Measurements from ENCODE around the gene RABGEF1.
"Not testable (repeated sequence)": the region's sequence is repeated elsewhere in the genome, so short reads cannot be mapped to it uniquely, and the experiment has no call there.

RABGEF1 gene

DNA sequence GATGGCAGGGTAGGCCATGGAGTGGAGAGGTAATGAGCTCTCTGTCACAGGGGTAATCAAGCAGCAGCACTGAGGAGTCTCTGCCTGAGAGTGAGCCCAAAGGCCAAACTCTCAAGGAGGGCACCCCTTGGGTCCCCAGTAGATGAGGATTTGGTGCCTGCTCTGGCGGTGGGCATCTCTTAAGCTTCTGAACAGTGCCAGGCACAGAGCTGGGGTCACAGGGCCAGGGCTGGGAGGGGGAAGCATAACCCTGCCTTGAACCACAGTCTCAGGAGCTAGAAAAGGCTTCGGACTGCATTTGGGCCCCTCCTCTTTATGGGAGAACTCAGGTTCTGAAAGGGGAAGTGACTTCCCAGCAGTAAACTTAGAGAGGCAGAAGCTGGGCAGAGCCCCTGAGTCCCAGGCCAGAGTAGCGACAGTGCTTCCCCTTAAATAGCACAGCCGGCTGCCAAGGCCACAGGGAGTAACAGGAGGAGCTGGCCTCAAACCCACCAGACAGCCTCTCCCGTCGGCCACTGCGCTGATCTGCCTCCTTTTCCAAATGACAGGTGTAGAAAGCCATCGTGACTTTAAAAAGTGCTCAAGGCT lies 76.8 kb downstream of the RABGEF1 start:
- DNase-seq: not testable (repeated sequence)

DNA sequence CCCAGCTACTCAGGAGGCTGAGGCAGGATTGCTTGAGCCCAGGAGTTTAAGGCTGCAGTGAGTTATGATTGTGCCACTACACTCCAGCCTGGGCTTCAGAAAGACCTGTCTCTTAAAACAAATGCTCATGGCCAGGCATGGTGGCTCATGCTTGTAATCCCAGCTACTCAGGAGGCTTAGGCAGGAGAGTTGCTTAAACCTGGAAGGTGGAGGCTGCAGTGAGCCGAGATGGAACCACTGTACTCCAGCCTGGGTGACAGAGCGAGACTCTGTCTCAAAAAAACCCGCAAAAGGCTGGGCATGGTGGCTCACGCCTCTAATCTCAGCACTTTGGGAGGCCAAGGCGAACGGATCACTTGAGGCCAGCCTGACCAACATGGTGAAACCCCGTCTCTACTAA lies 77.4 kb downstream of the RABGEF1 start:
- DNase-seq: not testable (repeated sequence)

DNA sequence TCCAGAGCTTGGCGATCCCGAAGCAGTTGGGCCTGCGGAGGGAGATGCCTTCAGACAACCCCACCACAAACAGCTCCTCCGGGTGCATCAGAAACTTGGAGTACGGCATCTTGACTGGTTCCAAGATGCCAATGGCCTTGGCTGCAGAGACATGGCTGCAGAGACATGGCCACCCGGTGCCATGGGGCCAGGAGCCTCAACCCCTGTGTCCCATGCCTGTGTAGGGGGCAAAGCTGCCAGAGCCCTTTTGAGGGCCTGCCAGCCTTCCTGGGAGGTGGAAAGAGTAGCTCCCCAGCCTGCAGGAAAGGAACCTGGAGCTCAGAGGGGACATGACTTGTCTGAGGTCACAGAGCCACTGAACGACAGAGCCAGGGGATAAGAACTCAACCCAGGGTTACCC lies 83.5 kb downstream of the RABGEF1 start:
- DNase-seq: no peak

DNA sequence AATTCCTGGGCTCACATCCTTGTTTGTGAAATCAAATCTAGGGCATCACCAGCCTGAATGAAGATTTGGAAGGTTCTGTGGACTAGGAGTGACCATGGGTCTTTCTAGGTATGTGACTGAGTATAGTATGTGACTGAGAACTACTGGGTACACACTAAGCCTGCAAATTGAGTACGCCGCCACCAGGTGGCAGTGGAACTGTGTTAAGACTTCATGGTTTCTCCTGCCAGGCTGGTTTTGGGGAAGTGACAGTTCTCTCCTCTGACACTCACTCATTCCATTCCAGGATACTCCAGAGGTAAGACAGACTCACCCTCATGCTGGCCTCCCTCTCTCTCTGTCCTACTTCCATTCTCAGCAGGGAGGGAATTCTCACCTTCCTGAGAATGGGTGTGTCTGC lies 85.0 kb downstream of the RABGEF1 start:
- peak in 1 of 3 experiments; percentile 45 for DNase-seq

DNA sequence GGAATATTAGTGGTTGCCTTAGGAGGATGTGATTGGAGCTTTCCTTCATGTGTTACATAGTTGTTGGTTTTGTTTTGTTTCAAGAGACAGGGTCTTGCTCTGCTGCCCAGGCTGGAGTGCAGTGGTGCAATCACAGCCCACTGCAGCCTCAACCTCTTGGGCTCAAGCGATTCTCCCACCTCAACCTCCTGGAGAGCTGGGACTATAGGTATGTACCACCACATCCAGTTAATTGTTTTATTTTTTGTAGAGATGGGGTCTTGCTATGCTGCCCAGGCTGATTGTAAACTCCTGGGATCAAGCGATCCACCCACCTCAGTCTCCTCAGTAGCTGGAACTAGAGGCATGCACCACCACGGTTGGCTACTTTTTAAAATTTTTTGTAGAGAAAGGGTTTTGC lies 86.1 kb downstream of the RABGEF1 start:
- no peak for DNase-seq

DNA sequence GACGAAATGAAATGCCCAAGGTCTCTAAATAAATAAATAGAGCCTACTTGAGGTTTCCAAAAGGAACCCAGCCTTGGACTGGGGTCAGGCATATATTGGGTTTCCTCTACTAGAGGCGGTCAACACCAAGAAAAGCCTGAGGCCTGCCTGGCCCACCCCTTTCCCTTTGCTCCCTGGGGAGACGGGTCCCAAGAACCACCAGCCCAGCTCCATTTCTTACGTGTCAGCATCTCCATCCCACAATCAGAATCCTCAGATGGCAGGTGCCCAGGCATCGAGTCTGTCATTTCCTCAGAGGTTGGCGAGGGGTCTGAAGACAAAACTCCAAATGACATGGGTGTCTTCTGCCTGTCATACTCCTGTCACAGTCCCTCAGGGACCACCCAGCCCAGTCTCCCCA lies 90.4 kb downstream of the RABGEF1 start:
- not testable (repeated sequence) for DNase-seq

DNA sequence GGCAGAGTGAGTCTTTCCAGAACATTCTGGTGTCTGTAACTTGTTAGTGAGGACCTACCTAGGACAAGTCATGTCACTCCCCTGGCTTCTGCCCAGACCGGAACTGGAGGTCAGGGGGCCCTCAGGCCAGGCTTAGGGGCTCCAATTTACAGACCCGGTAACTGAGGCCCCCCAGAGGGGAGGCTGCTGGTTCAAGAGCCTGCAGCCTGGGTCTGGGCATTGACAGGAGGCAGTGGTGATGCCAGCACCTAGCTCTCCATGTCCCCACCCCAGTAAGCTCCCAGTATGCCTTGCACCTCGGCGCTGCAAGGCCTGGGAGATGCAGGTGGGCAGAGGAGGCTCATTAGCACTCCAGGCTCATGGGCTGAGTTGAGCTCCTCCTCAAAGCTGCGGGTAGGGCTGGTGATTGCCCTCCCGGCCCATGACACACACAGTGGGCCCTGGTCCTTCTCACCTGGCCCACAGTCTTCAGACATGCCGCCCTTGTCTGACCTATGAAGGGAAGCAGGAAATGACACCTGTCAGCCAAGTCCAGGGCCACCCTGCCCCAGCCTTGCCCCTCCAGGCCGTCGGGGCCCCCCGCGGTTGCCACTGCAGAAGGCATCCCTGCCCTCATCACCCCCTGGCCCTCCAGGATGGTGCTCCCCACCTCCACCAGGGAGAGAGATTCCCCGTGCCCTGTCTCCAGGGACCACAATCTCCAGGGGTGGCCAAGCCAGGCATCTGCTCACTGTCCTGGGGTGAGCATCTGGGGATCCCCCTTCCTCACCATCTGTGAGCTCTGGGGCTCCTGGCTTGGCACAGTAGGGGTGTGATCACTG lies 92.2 kb downstream of the RABGEF1 start:
- DNase-seq: no peak

DNA sequence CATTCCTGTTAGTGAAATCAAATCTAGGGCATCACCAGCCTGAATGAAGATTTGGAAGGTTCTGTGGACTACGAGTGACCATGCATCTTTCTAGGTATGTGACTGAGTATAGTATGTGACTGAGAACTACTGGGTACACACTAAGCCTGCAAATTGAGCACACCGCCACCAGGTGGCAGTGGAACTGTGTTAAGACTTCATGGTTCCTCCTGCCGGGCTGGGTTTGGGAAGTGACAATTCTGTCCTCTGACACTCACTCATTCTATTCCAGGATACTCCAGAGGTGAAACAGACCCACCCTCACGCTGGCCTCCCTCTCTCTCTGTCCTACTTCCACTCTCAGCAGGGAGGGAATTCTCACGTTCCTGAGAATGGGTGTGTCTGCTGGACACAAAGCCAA lies 96.5 kb downstream of the RABGEF1 start:
- peak in 1 of 3 experiments; percentile 85 for DNase-seq

DNA sequence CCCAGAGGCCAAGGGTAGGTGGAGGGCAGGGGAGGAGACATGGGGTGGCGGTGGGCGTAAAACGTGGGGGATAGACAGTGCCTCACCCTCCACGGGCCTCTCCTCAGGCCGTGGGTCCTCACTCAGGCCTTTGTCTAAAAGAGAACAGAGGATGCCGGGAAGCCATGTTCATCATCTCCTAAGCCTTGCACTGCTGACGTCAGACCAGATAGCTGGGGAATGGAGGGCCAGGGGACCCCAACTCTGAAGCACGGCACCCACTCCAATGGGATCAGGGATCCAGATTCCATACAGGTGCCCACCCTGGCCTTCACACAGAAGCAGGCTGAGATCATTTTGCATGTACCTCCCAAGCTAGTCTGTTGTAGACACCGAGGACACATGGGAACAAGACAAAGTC lies 97.1 kb downstream of the RABGEF1 start:
- DNase-seq: no peak

DNA sequence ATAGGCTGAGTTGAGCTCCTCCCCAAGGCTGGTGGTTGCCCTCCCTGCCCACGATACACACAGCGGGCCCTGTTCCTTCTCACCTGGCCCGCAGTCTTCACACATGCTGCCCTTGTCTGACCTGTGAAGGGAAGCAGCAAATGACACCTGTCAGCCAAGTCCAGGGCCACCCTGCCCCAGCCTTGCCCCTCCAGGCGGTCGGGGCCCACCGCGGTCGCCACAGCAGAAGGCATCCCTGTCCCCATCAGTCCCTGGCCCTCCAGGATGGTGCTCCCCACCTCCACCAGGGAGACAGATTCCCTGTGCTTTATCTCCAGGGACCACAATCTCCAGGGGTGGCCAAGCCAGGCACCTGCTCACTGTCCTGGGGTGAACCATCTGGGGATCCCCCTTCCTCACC lies 99.3 kb downstream of the RABGEF1 start:
- no peak for DNase-seq

DNA sequence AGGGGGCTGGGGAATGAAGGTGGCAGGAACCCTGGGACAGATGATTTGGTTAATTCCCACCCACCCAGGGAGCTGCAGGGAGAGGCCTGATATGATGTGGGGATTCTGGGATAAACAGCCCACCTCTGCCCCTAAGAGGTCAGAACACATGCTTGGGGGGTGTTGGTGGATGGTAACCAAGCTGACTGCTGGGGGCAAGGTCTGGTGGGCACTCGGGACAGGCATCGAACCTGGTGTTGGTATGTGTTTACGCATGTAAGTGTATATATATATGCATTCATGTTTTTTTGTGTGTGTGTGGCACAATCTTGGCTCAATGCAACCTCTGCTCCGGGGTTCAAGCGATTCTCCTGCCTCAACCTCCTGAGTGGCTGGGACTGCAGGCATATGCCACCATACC lies 99.8 kb downstream of the RABGEF1 start:
- no peak for DNase-seq

DNA sequence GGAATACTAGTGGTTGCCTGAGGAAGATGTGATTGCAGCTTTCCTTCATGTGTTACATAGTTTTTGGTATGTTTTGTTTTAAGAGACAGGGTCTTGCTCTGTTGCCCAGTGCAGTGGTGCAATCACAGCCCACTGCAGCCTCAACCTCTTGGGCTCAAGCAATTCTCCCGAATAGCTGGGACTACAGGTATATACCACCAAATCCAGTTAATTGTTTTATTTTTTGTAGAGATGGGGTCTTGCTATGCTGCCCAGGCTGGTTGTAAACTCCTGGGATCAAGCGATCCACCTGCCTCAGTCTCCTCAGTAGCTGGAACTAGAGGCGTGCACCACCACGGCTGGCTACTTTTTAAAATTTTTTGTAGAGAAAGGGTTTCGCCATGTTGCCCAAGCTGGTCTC lies 101.4 kb downstream of the RABGEF1 start:
- DNase-seq: no peak

DNA sequence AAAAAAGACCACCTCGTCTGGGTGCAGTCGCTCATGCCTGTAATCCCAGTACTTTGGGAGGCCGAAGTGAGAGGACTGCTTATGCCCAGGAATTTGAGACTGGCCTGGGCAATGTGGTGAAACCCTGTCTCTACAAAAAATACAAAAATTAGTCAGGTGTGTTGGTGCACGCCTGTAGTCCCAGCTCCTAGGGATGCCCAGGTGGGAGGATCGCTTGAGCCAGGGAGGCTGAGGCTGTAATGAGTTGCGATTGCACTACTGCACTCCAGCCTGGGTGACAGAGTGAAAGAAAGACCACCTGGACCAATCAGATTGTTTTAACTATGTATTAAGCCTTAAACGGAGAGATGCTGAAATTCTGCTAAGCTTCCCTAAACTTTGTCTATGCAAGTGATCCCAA lies 103.0 kb downstream of the RABGEF1 start:
- peak in 1 of 3 experiments; percentile 35 for DNase-seq

DNA sequence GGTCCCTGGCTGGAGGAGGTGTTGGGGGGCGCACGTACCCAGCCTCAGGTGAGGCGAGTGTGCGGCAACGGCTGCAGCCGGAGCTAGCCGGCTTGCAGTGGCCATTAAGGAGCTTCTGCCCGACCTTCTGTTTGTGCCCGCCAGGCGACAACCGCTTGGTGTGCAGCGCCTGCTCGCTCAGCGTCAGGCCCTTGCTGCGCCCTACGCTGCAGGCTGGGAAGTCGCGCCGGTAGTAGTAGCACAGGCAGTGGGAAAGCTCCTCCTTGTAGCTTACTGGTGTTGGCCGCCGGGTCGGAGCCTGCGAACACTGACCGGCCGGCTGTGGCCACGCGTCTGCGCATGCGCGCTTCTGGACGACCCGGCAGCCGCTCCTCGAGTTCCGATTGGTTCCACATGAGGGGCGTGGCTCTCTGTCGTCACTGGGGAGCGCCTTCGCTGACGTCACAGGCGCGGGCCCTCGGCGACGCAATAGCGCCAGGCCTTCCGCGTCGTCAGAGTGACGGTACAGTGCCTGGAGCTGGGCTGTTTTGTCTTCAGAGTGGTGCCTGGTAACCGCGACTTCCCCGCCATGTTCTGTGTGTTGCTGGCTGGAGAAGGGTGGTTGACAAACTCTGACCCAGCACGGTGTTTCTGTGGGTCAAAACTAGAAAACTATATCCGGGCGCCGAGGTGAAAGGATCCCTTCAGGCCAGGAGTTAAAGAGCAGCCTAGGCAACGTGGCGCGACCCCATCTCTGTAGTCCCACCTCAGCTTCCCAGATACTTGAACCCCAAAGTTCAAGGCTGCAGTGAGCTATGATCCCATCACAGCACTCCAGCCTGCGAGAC lies 104.2 kb downstream of the RABGEF1 start:
- DNase-seq: peak; percentile 99

DNA sequence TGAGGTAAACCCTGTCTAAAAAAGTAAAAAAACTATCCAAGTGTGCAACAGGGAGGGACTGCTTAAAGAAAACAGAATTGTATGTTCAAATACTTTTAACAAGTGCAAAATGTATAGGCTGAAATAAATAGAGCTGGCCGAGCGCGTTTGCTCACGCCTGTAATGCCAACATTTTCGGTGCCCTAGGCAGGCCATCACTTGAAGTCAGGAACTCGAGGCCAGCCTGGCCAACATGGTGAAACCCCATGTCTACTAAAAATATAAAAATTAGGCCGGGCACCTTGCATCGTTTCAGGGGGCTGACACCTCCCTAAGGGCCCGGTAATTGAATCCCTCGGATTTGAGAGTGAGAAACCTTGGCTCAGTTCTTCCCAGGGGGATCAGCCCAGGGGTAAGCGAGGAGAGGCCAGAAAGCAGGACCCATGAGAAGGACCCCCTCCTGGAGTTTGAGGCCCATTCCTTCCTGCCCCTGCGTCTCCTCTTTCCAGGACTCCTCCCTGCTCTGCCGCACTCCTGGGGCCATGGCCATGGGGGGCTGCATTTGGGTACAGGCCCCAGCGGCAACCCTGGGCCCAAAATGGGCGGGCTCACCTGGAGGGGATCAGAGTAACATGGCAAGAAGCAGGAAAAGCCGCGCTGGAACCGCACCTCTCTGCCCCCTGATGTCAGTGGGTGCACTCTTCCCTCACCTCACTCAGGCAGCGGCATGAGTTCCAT lies 105.0 kb downstream of the RABGEF1 start:
- no peak for DNase-seq

DNA sequence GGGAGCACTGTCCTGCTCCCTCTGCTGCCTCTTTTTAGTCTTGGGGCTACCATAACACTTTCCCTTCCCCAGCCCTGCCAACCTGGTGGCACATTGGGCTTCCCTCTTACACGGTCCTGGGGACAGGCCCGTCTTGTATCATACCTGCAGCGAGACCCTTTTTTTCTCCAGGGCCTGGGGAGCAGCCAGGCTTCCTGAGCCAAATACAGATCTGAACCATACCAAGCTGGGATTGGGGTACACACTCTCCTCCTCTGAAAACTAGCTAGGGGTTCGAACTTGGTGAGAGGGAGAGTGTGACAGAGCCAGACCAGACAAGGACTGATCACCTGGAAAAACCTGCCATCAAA lies 105.5 kb downstream of the RABGEF1 start:
- not testable (repeated sequence) for DNase-seq

DNA sequence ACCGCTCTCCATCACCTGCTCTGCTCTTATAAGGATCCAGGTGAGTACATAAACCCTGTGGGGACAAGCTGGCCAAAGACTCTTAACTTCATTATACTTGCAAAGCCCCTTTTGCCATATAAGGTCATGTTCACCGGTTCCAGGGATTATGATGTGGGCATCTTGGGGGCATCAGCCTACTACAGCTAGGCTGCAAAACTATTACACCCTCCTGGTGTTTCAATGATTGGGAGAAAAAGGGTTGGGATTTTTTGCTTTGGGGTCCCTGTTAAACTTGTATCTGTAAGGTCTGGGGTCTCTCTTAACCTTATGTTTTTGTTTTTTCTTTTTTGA lies 107.0 kb downstream of the RABGEF1 start:
- not testable (repeated sequence) for DNase-seq

DNA sequence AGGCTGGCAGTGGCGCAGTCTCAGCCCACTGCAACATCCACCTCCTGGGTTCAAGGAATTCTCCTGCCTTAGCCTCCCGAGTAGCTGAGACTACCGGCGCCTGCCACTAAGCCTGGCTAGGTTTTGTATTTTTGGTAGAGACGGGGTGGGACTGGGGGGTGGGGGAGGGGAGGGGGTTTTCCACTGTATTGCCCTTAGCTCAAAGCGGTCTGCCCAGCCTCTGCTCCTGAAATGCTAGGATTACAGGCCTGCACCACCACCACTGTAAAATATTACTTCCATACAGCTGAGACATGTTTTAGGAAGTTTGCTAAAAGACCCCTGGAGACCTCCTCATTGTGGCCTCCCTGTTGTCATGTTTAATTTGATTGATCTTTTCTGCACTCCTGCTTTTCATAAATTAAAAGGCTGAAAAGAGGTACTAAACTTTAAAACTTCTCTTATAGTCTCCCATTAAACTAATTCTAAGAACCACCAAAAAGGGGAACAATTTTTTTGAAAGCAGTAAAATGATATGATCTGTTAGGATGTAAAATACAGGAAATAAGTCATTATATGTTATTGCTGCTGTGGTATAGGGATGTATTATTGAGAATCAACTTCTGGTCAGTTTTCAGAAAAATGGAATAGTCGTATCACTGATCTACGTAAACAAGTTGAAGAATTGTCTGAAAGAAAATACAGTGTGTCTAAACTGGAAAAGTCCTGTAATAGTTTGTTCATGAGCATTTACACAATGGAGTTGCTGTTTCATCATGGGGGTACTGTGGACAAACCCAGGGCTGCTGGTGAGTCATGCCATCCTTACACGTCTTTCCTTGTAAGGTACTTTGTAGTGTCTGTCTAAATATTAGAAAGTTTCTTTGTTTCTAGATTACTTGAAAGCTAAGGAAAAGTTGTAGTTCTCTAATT lies 107.6 kb downstream of the RABGEF1 start:
- peak in 2 of 3 experiments; percentile 26 to 47 for DNase-seq

DNA sequence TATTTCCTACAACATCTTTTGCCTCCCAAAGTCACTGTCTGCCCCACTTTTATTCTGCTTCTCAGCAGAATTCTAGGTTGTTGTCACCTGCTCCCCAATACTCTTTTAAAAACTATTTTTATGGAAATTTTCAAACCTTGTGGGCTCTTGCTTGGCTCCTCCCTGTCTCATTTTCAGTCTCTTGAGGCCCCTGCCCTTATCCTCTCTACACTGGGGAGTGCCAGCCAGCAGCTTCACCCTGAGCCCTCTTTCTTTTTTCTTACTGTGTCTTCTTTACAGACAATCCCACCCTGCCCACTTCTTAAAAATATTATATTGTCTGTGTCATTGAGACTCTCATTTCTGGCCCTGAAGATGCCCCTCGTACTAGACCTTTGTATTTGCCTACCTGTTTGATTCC lies 118.8 kb downstream of the RABGEF1 start:
- no peak for DNase-seq

DNA sequence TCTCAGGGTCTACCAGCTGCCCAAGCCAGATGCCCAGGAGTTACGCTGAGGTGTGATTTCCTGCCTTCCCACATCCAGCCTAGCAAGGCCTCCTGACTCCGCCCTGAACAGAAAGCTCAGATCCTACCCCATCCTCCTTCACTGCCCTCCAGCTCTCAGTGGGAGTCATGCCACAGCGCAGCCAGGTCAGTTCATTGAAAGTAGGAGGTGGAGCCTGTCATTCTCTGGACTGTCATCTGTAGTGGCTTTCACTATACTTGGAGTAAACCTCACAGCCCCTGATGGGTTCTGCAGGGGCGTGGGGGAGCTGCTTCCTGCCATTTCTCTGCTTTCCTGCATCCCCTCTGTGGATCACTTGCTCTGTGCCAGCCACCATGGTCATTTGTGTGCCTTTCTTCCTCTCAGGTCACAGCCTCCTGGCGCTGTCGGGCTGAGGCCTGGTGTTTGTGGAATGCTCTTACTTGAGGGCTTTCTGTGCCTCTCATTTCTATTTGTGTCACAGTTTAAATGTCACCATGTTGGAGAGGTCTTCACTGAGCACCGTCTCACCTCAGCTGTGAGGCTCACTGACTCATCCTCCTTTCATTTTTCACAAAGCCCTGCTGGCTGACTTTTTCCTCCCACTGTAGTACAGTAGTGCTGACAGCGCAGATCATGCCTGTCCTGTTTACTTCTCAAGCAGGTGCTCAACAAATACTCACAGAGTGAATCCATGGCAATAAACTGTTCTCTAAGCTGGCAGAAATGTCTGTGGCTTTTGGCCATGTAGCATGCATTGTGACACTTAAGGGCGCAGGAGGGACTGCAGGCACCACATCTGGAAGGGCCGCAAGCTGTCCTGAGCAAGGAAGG lies 119.5 kb downstream of the RABGEF1 start:
- DNase-seq: peak in 1 of 3 experiments; percentile 59

DNA sequence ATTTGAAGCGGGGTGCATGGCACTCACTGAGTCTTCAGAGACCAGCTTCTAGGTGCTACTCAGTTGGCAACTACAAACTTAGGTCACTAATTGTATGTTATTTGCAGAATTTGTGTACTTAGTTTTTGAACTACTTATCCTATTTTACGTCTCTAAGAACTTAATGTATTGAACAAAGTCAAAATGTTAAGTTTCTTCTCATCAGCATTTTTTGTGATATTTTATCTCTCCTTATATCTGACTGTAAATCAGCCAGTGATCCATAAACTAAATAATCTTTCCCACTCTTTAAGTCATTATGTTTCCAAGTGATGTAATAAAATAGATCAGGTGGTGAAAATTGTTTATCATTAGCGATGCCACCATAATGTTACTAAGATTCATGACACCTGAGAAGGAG lies 120.2 kb downstream of the RABGEF1 start:
- no peak for DNase-seq
